ENCODE measurements around the gene TBX1. TPM values are rescaled to one million over a fixed set of nuclear protein-coding genes. Genes with fewer than 3 reads are reported as not detected.

TBX1 gene
- total RNA-seq, 1 donor from 2014 or later, result not detected

- no peak for TF ChIP-seq EZH2 (IDR thresholded peaks at IDR 0.05)
- TF ChIP-seq EZH2phosphoT487 (IDR thresholded peaks at IDR 0.05), result no peak
- TF ChIP-seq CTCF (IDR thresholded peaks at IDR 0.05), result no peak
These were observed 26.4 kb upstream of the TBX1 start for GRCh38 chr22:19734163-19734562.

GRCh38 chr22:19734837-19735382 lies 25.7 kb upstream of the TBX1 start:
- Histone ChIP-seq H3K27me3 (peaks cover 15% of the 10 kb centered on the region), H2AFZ (replicated peaks) (no peak overlapping the region), H3K4me2 (no peak overlapping the region), H3K4me1 (peaks cover 12% of the 10 kb centered on the region), H3K79me2 (ENCODE audit: low read depth) (no peaks in the 10 kb centered on the region), H3K4me3 (no peak overlapping the region), H3K36me3 (no peaks in the 10 kb centered on the region), H3K9me3 (ENCODE audit: low read depth) (no peaks in the 10 kb centered on the region), H3F3A (ENCODE audit: low read depth) (no peaks in the 10 kb centered on the region), H4K20me1 (ENCODE audit: low read depth) (no peaks in the 10 kb centered on the region), H3K9ac (no peak overlapping the region), H3K27ac (no peak overlapping the region)
- no peak for DNase-seq (ENCODE audit: low spot score)
- Mint-ChIP-seq H3K27me3 (ENCODE audit: insufficient read depth, low read depth) (peaks cover 9% of the 10 kb centered on the region), H3K27ac (peak overlapping the region; percentile 63), H3K36me3 (no peaks in the 10 kb centered on the region), H3K9me3 (no peaks in the 10 kb centered on the region), H3K4me3 (no peak overlapping the region), H3K4me1 (no peaks in the 10 kb centered on the region)
- TF ChIP-seq EZH2phosphoT487 (IDR thresholded peaks at IDR 0.05) (no peak), CTCF (IDR thresholded peaks at IDR 0.05) (no peak), EZH2 (IDR thresholded peaks at IDR 0.05) (no peak)

More at GRCh38 chr22:19734163-19734562, 26.4 kb upstream of the TBX1 start:
- Histone ChIP-seq H3K27me3 (peaks cover 22% of the 10 kb centered on the region), H3K4me2 (no peak overlapping the region), H2AFZ (replicated peaks) (no peak overlapping the region), H3K9me3 (ENCODE audit: low read depth) (no peaks in the 10 kb centered on the region), H3K36me3 (no peaks in the 10 kb centered on the region), H3F3A (ENCODE audit: low read depth) (no peaks in the 10 kb centered on the region), H3K4me3 (no peak overlapping the region), H3K4me1 (peaks cover 12% of the 10 kb centered on the region), H4K20me1 (ENCODE audit: low read depth) (no peaks in the 10 kb centered on the region), H3K9ac (no peak overlapping the region), H3K79me2 (ENCODE audit: low read depth) (no peaks in the 10 kb centered on the region), H3K27ac (no peak overlapping the region)
- no peaks in the 10 kb centered on the region for H3K4me1 Mint-ChIP-seq
- no peaks in the 10 kb centered on the region for H3K9me3 Mint-ChIP-seq
- no peak overlapping the region for H3K4me3 Mint-ChIP-seq
- H3K36me3 Mint-ChIP-seq, result no peaks in the 10 kb centered on the region
- DNase-seq (ENCODE audit: low spot score), result no peak
- H3K27me3 Mint-ChIP-seq (ENCODE audit: insufficient read depth, low read depth), result peaks cover 10% of the 10 kb centered on the region
- H3K27ac Mint-ChIP-seq, result no peak overlapping the region

GRCh38 chr22:19735665-19736510 lies 24.7 kb upstream of the TBX1 start:
- TF ChIP-seq CTCF (IDR thresholded peaks at IDR 0.05) (no peak), EZH2 (IDR thresholded peaks at IDR 0.05) (no peak), EZH2phosphoT487 (IDR thresholded peaks at IDR 0.05) (no peak)
- no peaks in the 10 kb centered on the region for H3K36me3 ChIP-seq
- peaks cover 12% of the 10 kb centered on the region for H3K4me1 ChIP-seq

More at GRCh38 chr22:19735665-19736510, 24.7 kb upstream of the TBX1 start:
- no peak overlapping the region for H3K27ac ChIP-seq
- no peak overlapping the region for H3K9ac ChIP-seq
- no peak overlapping the region for H3K4me2 ChIP-seq
- no peaks in the 10 kb centered on the region for H3F3A ChIP-seq (ENCODE audit: low read depth)
- H3K9me3 Mint-ChIP-seq, result no peaks in the 10 kb centered on the region
- no peak overlapping the region for H3K27ac Mint-ChIP-seq
- no peaks in the 10 kb centered on the region for H4K20me1 ChIP-seq (ENCODE audit: low read depth)
- H3K9me3 ChIP-seq (ENCODE audit: low read depth), result no peaks in the 10 kb centered on the region
- no peaks in the 10 kb centered on the region for H3K36me3 Mint-ChIP-seq
- no peak for DNase-seq (ENCODE audit: low spot score)
- no peak overlapping the region for H3K4me3 ChIP-seq
- no peaks in the 10 kb centered on the region for H3K79me2 ChIP-seq (ENCODE audit: low read depth)
- peaks cover 8% of the 10 kb centered on the region for H3K27me3 ChIP-seq
- no peak overlapping the region for H2AFZ ChIP-seq (replicated peaks)
- peak overlapping the region; percentile 27 for H3K4me3 Mint-ChIP-seq
- H3K4me1 Mint-ChIP-seq, result no peaks in the 10 kb centered on the region
- peaks cover 3% of the 10 kb centered on the region for H3K27me3 Mint-ChIP-seq (ENCODE audit: insufficient read depth, low read depth)

Data from neural progenitor cell (in vitro differentiated cells).